GM18870 (cell line): ENCODE data around the gene ZBTB16.

ENCODE experiments used
- ATAC-seq: cut with Tn5 transposase; IDR thresholded peaks from one replicate; pipeline ENCODE4 v1.9.1; 2021; ENCODE audit warnings: moderate library complexity; ENCODE audit not compliant: unreplicated experiment

ZBTB16 gene

DNA sequence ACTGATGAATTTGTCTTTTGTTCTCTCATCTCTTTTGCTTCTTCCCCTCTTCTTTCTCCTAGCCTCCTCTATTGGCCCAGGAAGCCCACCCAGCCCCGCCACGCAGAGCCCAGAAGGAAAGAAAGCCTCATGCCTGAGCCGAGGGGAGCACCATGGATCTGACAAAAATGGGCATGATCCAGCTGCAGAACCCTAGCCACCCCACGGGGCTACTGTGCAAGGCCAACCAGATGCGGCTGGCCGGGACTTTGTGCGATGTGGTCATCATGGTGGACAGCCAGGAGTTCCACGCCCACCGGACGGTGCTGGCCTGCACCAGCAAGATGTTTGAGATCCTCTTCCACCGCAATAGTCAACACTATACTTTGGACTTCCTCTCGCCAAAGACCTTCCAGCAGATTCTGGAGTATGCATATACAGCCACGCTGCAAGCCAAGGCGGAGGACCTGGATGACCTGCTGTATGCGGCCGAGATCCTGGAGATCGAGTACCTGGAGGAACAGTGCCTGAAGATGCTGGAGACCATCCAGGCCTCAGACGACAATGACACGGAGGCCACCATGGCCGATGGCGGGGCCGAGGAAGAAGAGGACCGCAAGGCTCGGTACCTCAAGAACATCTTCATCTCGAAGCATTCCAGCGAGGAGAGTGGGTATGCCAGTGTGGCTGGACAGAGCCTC, 3.8 kb downstream of the ZBTB16 start:
- no peak for ATAC-seq

GRCh38 chr11:114063829-114064201, 4.3 kb downstream of the ZBTB16 start:
- ATAC-seq, result no peak

DNA sequence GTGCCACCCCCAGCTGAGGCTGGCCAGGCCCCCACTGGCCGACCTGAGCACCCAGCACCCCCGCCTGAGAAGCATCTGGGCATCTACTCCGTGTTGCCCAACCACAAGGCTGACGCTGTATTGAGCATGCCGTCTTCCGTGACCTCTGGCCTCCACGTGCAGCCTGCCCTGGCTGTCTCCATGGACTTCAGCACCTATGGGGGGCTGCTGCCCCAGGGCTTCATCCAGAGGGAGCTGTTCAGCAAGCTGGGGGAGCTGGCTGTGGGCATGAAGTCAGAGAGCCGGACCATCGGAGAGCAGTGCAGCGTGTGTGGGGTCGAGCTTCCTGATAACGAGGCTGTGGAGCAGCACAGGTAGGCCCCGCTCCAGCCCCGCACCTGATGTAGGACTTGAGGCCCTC, 4.7 kb downstream of the ZBTB16 start:
- no peak for ATAC-seq

DNA sequence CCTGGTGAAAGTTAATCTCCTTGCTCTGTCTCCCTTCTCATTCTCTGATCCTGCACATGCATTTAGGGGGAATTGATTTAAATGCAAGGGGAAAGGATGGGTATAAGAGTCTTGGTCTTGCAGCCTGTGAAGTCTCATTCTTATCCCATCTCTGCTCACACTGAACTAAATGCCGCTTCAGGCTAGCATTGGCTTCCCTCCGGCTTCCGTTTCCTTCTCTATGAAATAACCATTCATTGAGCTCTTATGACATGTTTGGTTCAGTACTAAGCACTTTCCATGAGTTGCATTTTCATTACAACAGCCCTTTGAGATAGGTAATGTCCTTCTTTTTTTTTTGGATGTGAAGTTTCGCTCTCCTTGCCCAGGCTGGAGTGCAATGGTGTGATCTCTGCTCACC, 5.6 kb downstream of the ZBTB16 start:
- no peak for ATAC-seq

DNA sequence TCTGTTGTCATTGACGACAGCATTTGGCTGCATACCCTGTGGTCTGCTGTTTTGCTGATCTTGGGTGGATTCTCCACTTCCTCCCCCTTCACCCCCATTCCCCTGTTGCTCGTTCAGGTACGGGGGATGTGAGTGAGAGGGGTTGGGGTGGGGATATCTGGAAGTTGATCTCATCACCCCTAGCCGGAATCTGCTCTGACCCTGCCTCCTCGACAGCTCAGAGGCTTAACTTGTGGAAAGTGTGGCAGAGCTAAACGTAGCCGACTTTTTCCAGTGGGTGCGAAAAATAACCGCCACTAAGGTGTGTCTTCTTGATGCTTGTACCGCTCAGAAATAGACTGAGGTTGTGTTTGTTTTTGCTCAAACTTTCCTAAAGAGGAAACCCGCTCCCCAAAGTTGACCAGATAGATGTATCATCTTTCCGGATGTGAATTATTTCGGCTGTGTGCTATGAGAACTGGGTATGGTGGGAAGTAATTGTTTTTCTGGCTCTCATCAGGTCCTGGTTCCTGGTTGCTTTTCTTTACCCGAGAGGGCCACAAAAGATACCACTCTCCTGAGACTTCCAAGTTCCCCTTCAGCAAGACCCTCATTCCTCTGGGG, 6.6 kb downstream of the ZBTB16 start:
- no peak for ATAC-seq

- no peak for ATAC-seq
Measured at GRCh38 chr11:114068327-114068726, 8.8 kb downstream of the ZBTB16 start.

DNA sequence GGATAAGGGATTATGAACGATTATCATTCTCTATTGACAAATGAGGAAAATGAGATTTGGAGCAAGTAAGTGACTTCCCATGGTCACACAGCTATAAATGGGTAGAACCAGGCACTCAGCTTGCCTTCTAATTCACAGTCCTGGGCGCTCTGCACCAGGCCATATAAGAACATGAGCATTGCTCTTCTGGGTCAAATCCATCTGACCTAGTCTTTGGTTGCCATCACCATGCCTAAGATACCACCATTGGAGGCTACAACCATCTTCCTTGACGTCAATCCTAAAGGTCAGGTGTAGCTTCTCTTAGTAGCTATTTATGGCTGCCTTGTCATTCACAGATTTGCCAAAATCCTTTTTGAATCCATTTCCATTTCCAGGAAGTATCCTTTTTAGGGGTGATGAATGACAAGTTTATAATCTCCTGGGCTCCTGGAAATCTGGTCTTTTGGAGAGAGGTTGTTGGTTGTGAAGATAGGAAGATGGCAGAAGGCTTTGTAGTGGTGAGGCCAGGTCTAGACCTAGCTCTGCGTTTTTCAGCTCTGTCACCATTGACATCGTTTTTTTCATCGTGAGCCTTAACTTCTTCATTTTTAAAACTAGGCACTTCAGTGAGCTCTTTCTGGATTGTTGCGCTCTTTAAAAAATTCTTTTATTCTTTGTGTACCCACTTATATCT, 11.1 kb downstream of the ZBTB16 start:
- ATAC-seq, result no peak

GRCh38 chr11:114073007-114073827, 13.7 kb downstream of the ZBTB16 start:
- ATAC-seq, result no peak

- no peak for ATAC-seq
Measured at GRCh38 chr11:114073828-114074381, 14.4 kb downstream of the ZBTB16 start.

GRCh38 chr11:114074546-114075343, 15.2 kb downstream of the ZBTB16 start:
- ATAC-seq, result no peak

DNA sequence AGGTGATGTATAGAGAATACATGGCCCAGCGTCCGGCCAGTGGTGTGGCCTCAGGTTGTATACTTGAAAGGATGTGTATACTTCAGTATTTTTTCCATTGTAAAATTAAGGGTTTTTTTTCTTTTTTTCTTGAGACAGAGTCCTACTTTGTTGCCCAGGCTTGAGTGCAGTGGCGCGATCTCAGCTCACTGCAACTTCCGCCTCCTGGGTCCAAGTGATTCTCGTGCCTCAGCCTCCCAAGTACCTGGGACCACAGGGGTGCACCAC, 15.8 kb downstream of the ZBTB16 start:
- no peak for ATAC-seq

GRCh38 chr11:114075891-114076441, 16.5 kb downstream of the ZBTB16 start:
- no peak for ATAC-seq

DNA sequence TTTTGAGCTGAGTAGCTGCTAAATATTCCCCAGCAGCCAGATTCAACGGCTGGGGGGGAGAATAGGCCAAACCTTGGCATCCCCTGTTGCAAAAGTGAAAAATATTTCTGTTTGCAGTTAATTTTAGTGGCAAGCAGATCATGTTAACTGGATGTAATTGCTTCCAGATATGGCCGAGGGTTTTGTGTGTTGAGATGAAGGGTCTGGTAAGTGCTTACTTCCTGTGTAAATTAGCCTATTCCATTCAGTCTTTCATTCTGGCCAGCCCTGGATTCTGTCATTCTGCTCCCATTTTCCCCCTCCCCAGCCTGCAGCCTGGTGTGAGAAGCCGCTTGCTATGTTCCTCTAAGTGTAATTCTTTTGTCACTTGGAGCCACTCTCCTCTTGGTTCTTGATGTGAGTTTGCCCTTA, 17.4 kb downstream of the ZBTB16 start:
- no peak for ATAC-seq

GRCh38 chr11:114077482-114078305, 18.2 kb downstream of the ZBTB16 start:
- ATAC-seq, result no peak

- no peak for ATAC-seq
Measured at GRCh38 chr11:114078423-114078822, 18.9 kb downstream of the ZBTB16 start.

- no peak for ATAC-seq
Measured at GRCh38 chr11:114079511-114080065, 20.1 kb downstream of the ZBTB16 start.

- ATAC-seq, result no peak
Measured at GRCh38 chr11:114080219-114080618, 20.7 kb downstream of the ZBTB16 start.

DNA sequence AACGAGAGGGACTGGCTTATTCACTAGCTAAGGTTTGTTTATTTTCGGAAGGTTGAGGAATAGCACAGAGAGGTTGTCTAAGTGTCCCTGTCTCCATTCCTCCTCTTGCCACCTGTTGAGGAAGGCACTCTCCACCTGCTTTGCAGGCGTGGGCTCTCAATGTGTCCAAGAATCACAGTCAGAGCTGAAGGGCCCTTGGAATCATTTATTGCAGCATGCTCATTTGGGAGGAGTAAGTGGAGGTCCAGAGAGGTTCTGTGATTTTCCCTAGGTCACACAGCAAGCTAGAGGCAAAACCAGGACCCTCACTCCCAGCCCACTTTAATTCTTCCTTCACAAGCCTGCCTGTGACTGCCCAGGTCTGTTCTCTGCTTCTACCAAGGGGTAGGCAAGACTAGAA, 21.3 kb downstream of the ZBTB16 start:
- ATAC-seq, result no peak
